ENCODE results near the gene NUDT22. TPM values are rescaled to one million over a fixed set of nuclear protein-coding genes. Genes with fewer than 3 reads are reported as not detected.

Gene NUDT22
- total RNA-seq, 4 donors from 2014 or later, result 44.5 to 66.1 (median 54.4) TPM

DNA sequence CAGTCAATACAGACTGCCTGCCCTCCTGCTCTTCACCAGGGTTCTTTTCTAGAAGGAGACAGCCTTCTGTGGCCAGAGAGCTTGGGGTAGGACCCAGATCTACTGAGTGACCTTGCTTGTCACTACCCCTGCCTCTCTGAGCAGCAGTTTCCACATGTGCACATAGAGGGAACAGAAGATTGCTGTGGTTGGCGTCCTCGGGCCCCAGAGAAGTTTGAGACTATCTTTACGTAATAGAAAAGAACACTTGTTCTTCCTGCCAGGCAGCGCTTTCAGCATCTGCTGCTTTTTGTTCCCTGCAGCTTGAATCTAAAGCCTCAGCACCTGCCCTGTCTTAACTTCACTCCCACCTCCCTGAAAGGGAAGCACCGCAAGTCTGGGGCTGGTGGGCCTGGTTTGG is 12.9 kb downstream of the NUDT22 start:
- peaks cover 79% of the 10 kb centered on the region for H3K4me1 ChIP-seq
- no peak for DNase-seq (ENCODE audit: low spot score in 2 of 2)

DNA sequence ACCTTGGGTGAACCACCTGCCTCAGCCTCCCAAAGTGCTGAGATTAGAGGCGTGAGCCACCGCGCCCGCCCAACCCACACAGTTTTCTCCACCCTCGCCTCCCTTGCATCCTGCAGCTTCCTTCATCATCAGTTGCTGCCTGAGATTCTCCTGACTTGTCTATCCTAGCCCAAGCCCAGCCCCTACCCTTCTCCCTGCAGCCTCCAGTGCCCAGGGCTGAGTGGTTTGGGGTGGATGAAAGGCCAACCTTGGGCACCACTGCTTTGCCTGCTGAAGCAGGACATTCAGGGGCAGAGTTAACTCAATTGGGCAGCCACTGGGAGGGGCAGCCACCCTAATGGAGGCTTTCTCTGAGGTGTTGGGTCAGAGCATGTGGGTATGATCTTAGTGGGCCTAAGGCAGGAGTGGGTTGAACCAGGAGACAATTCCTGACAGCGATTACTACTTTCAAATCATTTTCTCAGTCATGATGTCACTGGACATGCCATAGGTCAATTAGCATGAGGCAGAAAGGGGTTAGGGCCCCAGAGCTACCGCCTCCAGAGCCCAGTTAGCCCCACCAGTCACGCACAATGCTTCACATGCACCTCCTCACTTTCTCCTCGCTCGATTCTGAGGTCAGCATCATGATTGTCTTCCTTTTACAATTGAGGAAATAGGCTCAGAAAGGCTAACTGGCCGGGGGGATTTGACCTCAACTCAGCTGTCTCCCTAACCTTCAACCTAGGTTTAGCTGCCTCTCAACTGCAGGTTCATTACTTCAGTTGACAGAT is 13.8 kb downstream of the NUDT22 start:
- H3K9me3 ChIP-seq, result no peaks in the 10 kb centered on the region
- H3K27ac ChIP-seq, result peak overlapping the region; percentile 97
- DNase-seq (ENCODE audit: low spot score in 2 of 2), result no peak
- H3K4me1 ChIP-seq, result peaks cover 82% of the 10 kb centered on the region
- H3K4me3 ChIP-seq, result peak overlapping the region; percentile 84
- H3K27me3 ChIP-seq, result no peaks in the 10 kb centered on the region
- no peak for TF ChIP-seq POLR2A (IDR thresholded peaks at IDR 0.05)
- TF ChIP-seq CTCF (IDR thresholded peaks at IDR 0.05), result no peak
- TF ChIP-seq EP300 (IDR thresholded peaks at IDR 0.05), result no peak
- no peak for TF ChIP-seq POLR2AphosphoS5 (IDR thresholded peaks at IDR 0.05)
- H3K36me3 ChIP-seq, result peaks cover 32% of the 10 kb centered on the region
- 84% methylated on average over 10 of the region's 11 CpGs for WGBS

More for the DNA sequence above, 12.9 kb downstream of the NUDT22 start:
- H3K36me3 ChIP-seq, result peaks cover 29% of the 10 kb centered on the region
- TF ChIP-seq CTCF (IDR thresholded peaks at IDR 0.05) (no peak), POLR2AphosphoS5 (IDR thresholded peaks at IDR 0.05) (no peak), POLR2A (IDR thresholded peaks at IDR 0.05) (no peak), EP300 (IDR thresholded peaks at IDR 0.05) (no peak)
- WGBS, result 64% methylated on average over 5 of the region's 5 CpGs
- H3K27ac ChIP-seq, result peak overlapping the region; percentile 97
- H3K27me3 ChIP-seq, result no peaks in the 10 kb centered on the region
- no peak overlapping the region for H3K4me3 ChIP-seq
- no peaks in the 10 kb centered on the region for H3K9me3 ChIP-seq

GRCh38 chr11:64240435-64241240 is 14.6 kb downstream of the NUDT22 start, which contains the start of gene FKBP2:
Gene FKBP2 (plus strand): TSS chr11:64241095. CDS start chr11:64242388, 1,293 bp downstream.
- Histone ChIP-seq H3K4me1 (peaks cover 82% of the 10 kb centered on the region), H3K4me3 (peak within 1 kb of the TSS; percentile 84), H3K27ac (peak within 1 kb of the TSS; percentile 97), H3K27me3 (no peaks in the 10 kb centered on the region), H3K36me3 (peaks cover 32% of the 10 kb centered on the region), H3K9me3 (no peaks in the 10 kb centered on the region)
- TF ChIP-seq CTCF (IDR thresholded peaks at IDR 0.05) (no peak), POLR2AphosphoS5 (IDR thresholded peaks at IDR 0.05) (peak in 2 of 3 donors; percentile 36 to 97), POLR2A (IDR thresholded peaks at IDR 0.05) (peak; percentile 61 to 86), EP300 (IDR thresholded peaks at IDR 0.05) (no peak)
- WGBS, result 2% methylated on average over 16 of the region's 58 CpGs
- DNase-seq (ENCODE audit: low spot score in 2 of 2), result peak; percentile 98

- DNase-seq (ENCODE audit: low spot score in 2 of 2), result peak; percentile 100
- H3K4me1 ChIP-seq, result peaks cover 82% of the 10 kb centered on the region
- TF ChIP-seq POLR2AphosphoS5 (IDR thresholded peaks at IDR 0.05), result no peak
- no peak for TF ChIP-seq CTCF (IDR thresholded peaks at IDR 0.05)
- no peak for TF ChIP-seq POLR2A (IDR thresholded peaks at IDR 0.05)
- TF ChIP-seq EP300 (IDR thresholded peaks at IDR 0.05), result no peak
- H3K9me3 ChIP-seq, result no peaks in the 10 kb centered on the region
- H3K27me3 ChIP-seq, result no peaks in the 10 kb centered on the region
- H3K36me3 ChIP-seq, result peaks cover 32% of the 10 kb centered on the region
- peak overlapping the region; percentile 84 for H3K4me3 ChIP-seq
- WGBS, result 0% methylated on average over 1 of the region's 24 CpGs
- H3K27ac ChIP-seq, result peak overlapping the region; percentile 97
Measured at GRCh38 chr11:64241241-64241490, 15.1 kb downstream of the NUDT22 start.
